ENCODE data around the gene UBE2QL1. TPM values are rescaled to one million over a fixed set of nuclear protein-coding genes. Genes with fewer than 3 reads are reported as not detected.

The UBE2QL1 gene
- total RNA-seq, 1 experiment from 2014 or later, result not detected

GRCh38 chr5:6430418-6431028 is 18.1 kb upstream of the UBE2QL1 start:
- no TSS peak for BruUV-seq (replicated peaks)
- H3K4me3 ChIP-seq (replicated peaks in 1 of 2; ENCODE audit: low read depth in 1 of 2, low read length in 2 of 2), result no peak overlapping the region
- no peaks in the 10 kb centered on the region for H3K36me3 ChIP-seq (ENCODE audit: control insufficient read depth in 1 of 2, insufficient read depth in 2 of 2, low read length in 2 of 2)
- no peak for ATAC-seq
- no peaks in the 10 kb centered on the region for H3K9me3 ChIP-seq (ENCODE audit: control insufficient read depth in 1 of 2, insufficient read depth in 1 of 2, low read depth in 1 of 2, low read length in 2 of 2)
- RAD21 ChIA-PET (ENCODE audit: low non-redundant PET in 1 of 2, low total read pairs in 2 of 2, uncharacterized antibody in 2 of 2, unreplicated experiment in 2 of 2), result no interaction called here
- intact Hi-C loops (cut with micrococcal nuclease), result loop anchor here (10.0 kb wide), 1 partner anchor 136 kb away; no protein-coding TSS in a partner anchor
- DNase-seq (ENCODE audit: low read depth, low spot score), result no peak
- H4K20me1 ChIP-seq (ENCODE audit: insufficient read depth), result no peaks in the 10 kb centered on the region
- H3K9ac ChIP-seq (ENCODE audit: low read length), result no peak overlapping the region
- H3K27ac ChIP-seq (ENCODE audit: low read depth, low read length), result no peak overlapping the region
- H3K79me2 ChIP-seq (ENCODE audit: insufficient read depth, low read length), result no peaks in the 10 kb centered on the region
- no peak overlapping the region for H2AFZ ChIP-seq (ENCODE audit: low read depth, low read length, poor library complexity, severe bottlenecking)
- POLR2A ChIA-PET, result no interaction called here
- no peak for TF ChIP-seq EZH2phosphoT487 (IDR thresholded peaks at IDR 0.05; ENCODE audit: borderline replicate concordance)
- no peak for TF ChIP-seq TCF7L2 (IDR thresholded peaks at IDR 0.05; ENCODE audit: borderline replicate concordance, extremely low read depth, insufficient read depth, insufficient read length)
- TF ChIP-seq ZFX (IDR thresholded peaks at IDR 0.05), result no peak
- H3K4me1 ChIP-seq (ENCODE audit: control insufficient read depth in 1 of 2, insufficient read depth in 2 of 2, low read length in 2 of 2), result no peaks in the 10 kb centered on the region
- CTCF ChIA-PET, result no interaction called here
- no peaks in the 10 kb centered on the region for H3K9me2 ChIP-seq (ENCODE audit: insufficient read depth)
- peaks cover 31% of the 10 kb centered on the region for H3K27me3 ChIP-seq (ENCODE audit: insufficient read depth, low read length)
- no peak overlapping the region for H3K4me2 ChIP-seq (ENCODE audit: low read length)

GRCh38 chr5:6431214-6432195 is 17.2 kb upstream of the UBE2QL1 start:
- POLR2A ChIA-PET, result no interaction called here

More at GRCh38 chr5:6431214-6432195, 17.2 kb upstream of the UBE2QL1 start:
- ATAC-seq (no peak), DNase-seq (ENCODE audit: low read depth, low spot score) (no peak)
- Histone ChIP-seq H3K27me3 (ENCODE audit: insufficient read depth, low read length) (peaks cover 31% of the 10 kb centered on the region), H3K4me3 (replicated peaks in 1 of 2; ENCODE audit: low read depth in 1 of 2, low read length in 2 of 2) (no peak overlapping the region), H3K36me3 (ENCODE audit: control insufficient read depth in 1 of 2, insufficient read depth in 2 of 2, low read length in 2 of 2) (no peaks in the 10 kb centered on the region), H3K9ac (ENCODE audit: low read length) (no peak overlapping the region), H3K4me1 (ENCODE audit: control insufficient read depth in 1 of 2, insufficient read depth in 2 of 2, low read length in 2 of 2) (no peaks in the 10 kb centered on the region), H3K4me2 (ENCODE audit: low read length) (no peak overlapping the region), H3K27ac (ENCODE audit: low read depth, low read length) (no peak overlapping the region), H4K20me1 (ENCODE audit: insufficient read depth) (no peaks in the 10 kb centered on the region), H3K79me2 (ENCODE audit: insufficient read depth, low read length) (no peaks in the 10 kb centered on the region), H3K9me2 (ENCODE audit: insufficient read depth) (no peaks in the 10 kb centered on the region), H2AFZ (ENCODE audit: low read depth, low read length, poor library complexity, severe bottlenecking) (no peak overlapping the region), H3K9me3 (ENCODE audit: control insufficient read depth in 1 of 2, insufficient read depth in 1 of 2, low read depth in 1 of 2, low read length in 2 of 2) (no peaks in the 10 kb centered on the region)
- ChIA-PET RAD21 (ENCODE audit: low non-redundant PET in 1 of 2, low total read pairs in 2 of 2, uncharacterized antibody in 2 of 2, unreplicated experiment in 2 of 2) (no interaction called here), CTCF (no interaction called here)
- intact Hi-C loops (cut with micrococcal nuclease), result loop anchor here (10.0 kb wide), 1 partner anchor 137 kb away; no protein-coding TSS in a partner anchor
- TF ChIP-seq ELF1 (IDR thresholded peaks at IDR 0.05; ENCODE audit: borderline replicate concordance, low read depth) (no peak), REST (IDR thresholded peaks at IDR 0.05; ENCODE audit: low read depth) (no peak), EZH2phosphoT487 (IDR thresholded peaks at IDR 0.05; ENCODE audit: borderline replicate concordance) (no peak), ATF3 (IDR thresholded peaks at IDR 0.05) (no peak), EGR1 (IDR thresholded peaks at IDR 0.05; ENCODE audit: low read depth) (no peak), FOSL1 (IDR thresholded peaks at IDR 0.05; ENCODE audit: low read depth) (no peak), ZFX (IDR thresholded peaks at IDR 0.05) (no peak), POLR2A (IDR thresholded peaks at IDR 0.05; ENCODE audit: borderline replicate concordance, extremely low read depth, insufficient read depth, insufficient read length) (no peak), ZNF274 (IDR thresholded peaks at IDR 0.05; ENCODE audit: low read depth, low read length) (no peak), ZBTB33 (IDR thresholded peaks at IDR 0.05; ENCODE audit: extremely low read depth, insufficient replicate concordance, low read length) (no peak), CBX3 (IDR thresholded peaks at IDR 0.05; ENCODE audit: low read depth) (no peak)
- no TSS peak for BruUV-seq (replicated peaks)

All from HCT116 (cell line).